GM21723 (cell line): ENCODE results near the gene TALDO1.

ENCODE experiments used
- ATAC-seq: cut with Tn5 transposase; IDR thresholded peaks from one replicate; pipeline ENCODE4 v1.9.1; 2021; ENCODE audit warnings: mild to moderate bottlenecking, moderate library complexity; ENCODE audit not compliant: unreplicated experiment

TALDO1 gene

GRCh38 chr11:786235-787083 is 39.2 kb downstream of the TALDO1 start:
- ATAC-seq: no peak

GRCh38 chr11:787084-787675 is 39.9 kb downstream of the TALDO1 start:
- no peak for ATAC-seq

GRCh38 chr11:788009-788640 is 40.9 kb downstream of the TALDO1 start:
- no peak for ATAC-seq

- ATAC-seq: no peak
Observed at GRCh38 chr11:788953-789940, 42.0 kb downstream of the TALDO1 start.

- ATAC-seq: no peak
Observed at GRCh38 chr11:789943-790342, 42.7 kb downstream of the TALDO1 start, which contains the start of gene CEND1. CEND1 (minus strand) TSS chr11:790090; CDS start chr11:788576, 1,514 bp downstream.

GRCh38 chr11:790721-791564 is 43.7 kb downstream of the TALDO1 start:
- no peak for ATAC-seq

- no peak for ATAC-seq
Observed at GRCh38 chr11:791658-792534, 44.6 kb downstream of the TALDO1 start.

GRCh38 chr11:792535-792821 is 45.2 kb downstream of the TALDO1 start:
- no peak for ATAC-seq

- no peak for ATAC-seq
Observed at GRCh38 chr11:792873-793272, 45.6 kb downstream of the TALDO1 start.

- ATAC-seq: no peak
Observed at GRCh38 chr11:793556-793955, 46.3 kb downstream of the TALDO1 start.

GRCh38 chr11:794013-794765 is 46.9 kb downstream of the TALDO1 start:
- ATAC-seq: no peak

- no peak for ATAC-seq
Observed at GRCh38 chr11:794766-795633, 47.7 kb downstream of the TALDO1 start.

GRCh38 chr11:795634-796564 is 48.6 kb downstream of the TALDO1 start:
- no peak for ATAC-seq

GRCh38 chr11:796565-797295 is 49.5 kb downstream of the TALDO1 start:
- ATAC-seq: no peak

- peak; percentile 45 for ATAC-seq
Observed at GRCh38 chr11:797296-798092, 50.2 kb downstream of the TALDO1 start.
